Brain microvascular endothelial cell (primary cell): ENCODE measurements around the gene KIRREL3.

Experiments
- DNase-seq: peaks from one replicate; pipeline ENCODE4 v3.0.0-alpha.2; 2020
- H3K27ac ChIP-seq: fragments of 250-450 bp; sonication (Bioruptor Pico); 2 replicates; pipeline ENCODE4 v1.5.1; 2020; ENCODE audit warnings: mild to moderate bottlenecking, moderate library complexity
- H3K27me3 ChIP-seq: fragments of 250-450 bp; sonication (Bioruptor Pico); replicated peaks from 2 replicates; pipeline ENCODE4 v1.5.1; 2020; ENCODE audit warnings: mild to moderate bottlenecking
- H3K36me3 ChIP-seq: fragments of 250-450 bp; sonication (Bioruptor Pico); replicated peaks from 2 replicates; pipeline ENCODE4 v1.5.1; 2020; ENCODE audit warnings: mild to moderate bottlenecking
- H3K4me3 ChIP-seq: 2 replicates; pipeline ENCODE4 v1.5.1; 2011; ENCODE audit warnings: low read depth, mild to moderate bottlenecking, control low read depth, low read length, moderate library complexity
- in situ Hi-C: cut with HindIII; loops from 2 replicates; pipeline ENCODE4 v1.10.0; 2017; ENCODE audit warnings: low sequenced_read_pairs, low pct_ligation_motif_present
- TF ChIP-seq, protein P1 (sequence below): IDR thresholded peaks from 2 replicates; pipeline ENCODE4 v1.5.1; 2011; ENCODE audit warnings: low read depth, mild to moderate bottlenecking, moderate library complexity, low read length, control low read depth, inconsistent platforms; ENCODE audit errors: missing control alignments

The KIRREL3 gene

DNA sequence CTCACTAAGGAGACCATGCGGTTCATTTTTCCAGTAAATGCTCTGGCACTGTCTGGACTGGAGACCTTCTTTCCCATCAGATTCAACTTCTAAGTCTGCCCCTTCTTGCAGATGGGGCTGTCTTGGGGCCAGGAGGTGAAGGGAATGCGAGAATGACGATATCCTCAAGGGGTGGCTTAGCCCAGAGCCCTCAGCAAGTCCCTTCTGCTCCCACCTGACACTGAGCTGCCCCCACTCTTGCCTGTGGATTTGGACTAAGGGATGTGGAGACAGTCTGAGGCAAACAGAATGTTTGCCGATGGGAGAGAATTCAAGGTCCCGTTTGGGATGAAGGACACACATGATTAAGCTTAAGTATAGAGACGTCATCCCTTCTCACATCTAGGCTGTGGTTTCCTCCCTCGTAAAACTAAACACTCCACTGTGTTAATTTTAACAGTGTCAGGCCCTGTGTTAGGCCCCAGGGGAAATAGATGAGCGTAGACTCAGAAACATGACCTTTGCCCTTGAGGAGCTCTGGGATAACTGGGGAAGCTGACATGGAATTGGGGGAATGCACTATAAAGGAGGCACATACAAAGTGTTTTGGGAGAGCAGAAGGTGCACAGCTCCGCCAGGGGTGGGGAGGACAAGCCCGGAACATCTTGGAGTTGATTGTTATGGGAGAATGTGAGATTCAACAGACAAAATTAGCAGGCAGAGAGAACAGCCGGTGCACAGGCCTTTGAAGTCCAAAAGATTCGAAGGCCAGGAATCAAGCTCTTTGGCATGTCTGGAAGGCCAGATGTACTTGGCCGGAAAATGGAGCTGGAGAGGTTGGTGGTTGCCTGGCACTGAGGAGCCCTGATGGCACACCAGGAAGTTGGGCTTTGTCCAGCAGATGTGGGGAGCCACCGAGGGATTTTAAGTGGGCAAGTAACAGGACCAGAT is 573.5 kb downstream of the KIRREL3 start:
- no peak overlapping the region for H3K4me3 ChIP-seq
- in situ Hi-C loops = no loop called here
- no peak overlapping the region for H3K27ac ChIP-seq
- no peaks in the 10 kb centered on the region for H3K27me3 ChIP-seq
- no peaks in the 10 kb centered on the region for H3K36me3 ChIP-seq
- TF ChIP-seq, protein P1, sequence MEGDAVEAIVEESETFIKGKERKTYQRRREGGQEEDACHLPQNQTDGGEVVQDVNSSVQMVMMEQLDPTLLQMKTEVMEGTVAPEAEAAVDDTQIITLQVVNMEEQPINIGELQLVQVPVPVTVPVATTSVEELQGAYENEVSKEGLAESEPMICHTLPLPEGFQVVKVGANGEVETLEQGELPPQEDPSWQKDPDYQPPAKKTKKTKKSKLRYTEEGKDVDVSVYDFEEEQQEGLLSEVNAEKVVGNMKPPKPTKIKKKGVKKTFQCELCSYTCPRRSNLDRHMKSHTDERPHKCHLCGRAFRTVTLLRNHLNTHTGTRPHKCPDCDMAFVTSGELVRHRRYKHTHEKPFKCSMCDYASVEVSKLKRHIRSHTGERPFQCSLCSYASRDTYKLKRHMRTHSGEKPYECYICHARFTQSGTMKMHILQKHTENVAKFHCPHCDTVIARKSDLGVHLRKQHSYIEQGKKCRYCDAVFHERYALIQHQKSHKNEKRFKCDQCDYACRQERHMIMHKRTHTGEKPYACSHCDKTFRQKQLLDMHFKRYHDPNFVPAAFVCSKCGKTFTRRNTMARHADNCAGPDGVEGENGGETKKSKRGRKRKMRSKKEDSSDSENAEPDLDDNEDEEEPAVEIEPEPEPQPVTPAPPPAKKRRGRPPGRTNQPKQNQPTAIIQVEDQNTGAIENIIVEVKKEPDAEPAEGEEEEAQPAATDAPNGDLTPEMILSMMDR = no peak
- DNase-seq = no peak

DNA sequence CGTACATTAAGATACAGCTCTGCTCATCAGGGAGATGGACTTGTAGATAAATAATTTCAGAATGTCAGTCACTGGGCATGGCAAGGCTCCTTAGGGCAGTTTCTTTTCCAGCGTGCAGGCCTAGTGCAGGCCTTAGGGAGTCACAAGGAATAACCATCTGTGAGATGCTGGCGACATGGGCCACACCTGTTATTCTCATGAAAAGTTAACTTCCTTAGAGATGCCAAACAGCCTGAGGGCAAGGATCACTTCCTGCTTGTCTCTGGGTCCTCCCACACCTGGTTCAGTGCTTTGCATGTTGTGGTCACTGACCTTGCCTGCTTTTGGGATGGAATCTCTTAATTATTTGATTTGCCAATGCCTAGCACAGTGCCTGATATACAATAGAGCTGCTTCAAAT is 574.5 kb downstream of the KIRREL3 start:
- TF ChIP-seq, protein P1 = no peak
- Histone ChIP-seq H3K4me3 (no peak overlapping the region), H3K27me3 (no peaks in the 10 kb centered on the region), H3K36me3 (no peaks in the 10 kb centered on the region), H3K27ac (no peak overlapping the region)
- DNase-seq = no peak
- in situ Hi-C loops = no loop called here

DNA sequence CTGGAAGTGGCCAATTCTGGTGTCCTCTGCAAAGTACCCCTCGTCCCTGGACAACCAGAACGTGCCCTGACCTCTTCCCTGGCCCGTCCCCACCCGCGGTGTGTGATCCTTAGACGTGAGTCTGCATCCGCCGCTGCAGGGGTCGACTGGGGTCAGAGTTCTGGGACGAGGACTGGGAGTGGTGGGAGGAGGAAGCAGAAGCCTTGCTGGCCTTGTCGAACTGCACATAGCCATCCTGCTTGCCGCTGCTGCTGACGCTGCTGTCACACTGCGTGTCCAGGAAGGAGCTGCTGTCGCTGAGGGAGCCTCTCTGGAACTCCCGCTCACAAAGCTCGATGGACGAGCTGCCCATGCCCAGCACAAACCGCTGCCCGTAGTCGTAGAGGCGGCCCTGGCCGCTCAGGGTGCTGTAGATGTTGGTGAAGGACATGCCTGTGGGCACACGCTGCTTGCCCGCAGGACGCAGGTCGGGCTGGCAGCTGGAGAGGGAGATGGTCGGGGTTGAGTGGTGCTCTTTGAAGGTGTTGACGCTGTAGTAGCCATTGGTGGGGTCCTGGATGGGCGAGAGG is 576.0 kb downstream of the KIRREL3 start:
- TF ChIP-seq, protein P1 = no peak
- H3K27me3 ChIP-seq = no peaks in the 10 kb centered on the region
- in situ Hi-C loops = no loop called here
- no peak overlapping the region for H3K4me3 ChIP-seq
- no peaks in the 10 kb centered on the region for H3K36me3 ChIP-seq
- no peak overlapping the region for H3K27ac ChIP-seq
- no peak for DNase-seq

DNA sequence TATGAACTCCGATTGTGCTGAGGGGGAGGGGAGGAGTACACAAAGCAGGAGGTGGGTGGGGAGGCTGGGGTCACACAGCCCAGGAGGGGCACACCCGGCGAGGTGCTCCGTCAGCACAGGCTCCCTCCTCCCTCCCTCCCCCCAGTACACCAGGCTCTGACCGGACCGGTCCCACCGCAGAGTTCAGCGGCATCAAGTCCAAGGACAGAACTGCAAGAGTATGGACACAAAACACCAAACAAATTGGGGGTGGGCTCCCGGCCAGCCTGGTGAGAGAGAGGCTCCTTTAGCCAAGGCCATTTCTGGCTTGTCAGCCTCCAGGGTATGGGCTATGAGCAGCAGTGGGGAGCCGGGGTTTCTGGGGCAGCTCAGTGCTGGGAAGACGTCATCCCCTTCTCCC is 576.8 kb downstream of the KIRREL3 start:
- TF ChIP-seq, protein P1 = no peak
- Histone ChIP-seq H3K27ac (no peak overlapping the region), H3K36me3 (no peaks in the 10 kb centered on the region), H3K4me3 (no peak overlapping the region), H3K27me3 (no peaks in the 10 kb centered on the region)
- no peak for DNase-seq
- in situ Hi-C loops = no loop called here

DNA sequence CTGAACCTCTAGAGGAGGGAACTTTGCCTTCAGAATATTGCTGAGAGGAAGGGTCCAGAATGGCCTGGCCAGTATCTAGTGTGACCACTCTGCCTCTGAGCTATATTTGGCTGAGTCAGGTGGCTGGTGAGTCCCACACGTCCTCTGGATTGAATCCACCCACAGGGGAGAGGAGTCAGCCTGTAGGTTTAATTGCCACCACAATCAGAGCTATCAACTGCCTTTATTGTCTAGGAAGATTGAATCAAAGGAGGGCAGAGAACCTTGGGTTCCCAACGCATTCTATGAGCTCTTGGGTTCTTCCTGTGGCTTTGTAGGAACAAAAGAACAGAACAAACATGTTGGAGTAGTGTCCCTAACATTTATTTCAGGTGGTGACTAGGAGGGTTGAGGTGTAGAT is 577.4 kb downstream of the KIRREL3 start:
- DNase-seq = no peak
- no peaks in the 10 kb centered on the region for H3K27me3 ChIP-seq
- TF ChIP-seq, protein P1 = no peak
- no peak overlapping the region for H3K4me3 ChIP-seq
- in situ Hi-C loops = no loop called here
- H3K27ac ChIP-seq = no peak overlapping the region
- H3K36me3 ChIP-seq = no peaks in the 10 kb centered on the region
